Endothelial cell of umbilical vein (primary cell): ENCODE data around the gene LRRC7. TPM values are rescaled to one million over a fixed set of nuclear protein-coding genes. Genes with fewer than 3 reads are reported as not detected.
A peak's percentile ranks its signal among the peaks of the same experiment; 100 is the strongest.

ENCODE experiments used
- BruUV-seq: library from RNA; stranded (reverse); fragments of 400-500 nt; replicated peaks from 2 replicates; lab custom pipeline; 2021; lab: Mats Ljungman, UMichigan
- CTCF ChIA-PET: fragments of 300-600, 350-600 bp; sonication (Branson Sonifier 250); formaldehyde crosslinking; loops from one replicate; lab custom pipeline; 2021; ENCODE audit warnings: antibody characterized with exemption, inconsistent platforms; lab: Charles Lee
- POLR2A ChIA-PET: fragments of 300-600, 350-600 bp; sonication (Branson Sonifier 250); formaldehyde crosslinking; loops from one replicate; lab custom pipeline; 2021; ENCODE audit warnings: antibody characterized with exemption, inconsistent platforms; lab: Charles Lee
- DNase-seq: peaks from one replicate; pipeline ENCODE4 v3.0.0-alpha.2; 2011; ENCODE audit warnings: low read depth, low spot score
- FAIRE-seq: peaks from 2 replicates; lab custom pipeline; 2011; peaks lifted over from hg19 to GRCh38; lab: Jason Lieb, UNC
- H2AFZ ChIP-seq: 2 replicates; pipeline ENCODE4 v1.6.0; 2012; ENCODE audit warnings: low read depth, low read length, control low read depth, inconsistent platforms
- H3K27ac ChIP-seq: 2 replicates; pipeline ENCODE4 v1.5.1; 2011; ENCODE audit warnings: low read depth, mild to moderate bottlenecking, control low read depth, low read length, moderate library complexity; ENCODE audit not compliant: insufficient read depth
- H3K27me3 ChIP-seq, 2 experiments: 2 replicates each; pipeline versions ENCODE4 v1.6.0 to v1.6.1; 2011; ENCODE audit warnings: low read length in 2 of 2, mixed read lengths in 1 of 2; ENCODE audit not compliant: control insufficient read depth in 2 of 2, insufficient read depth in 2 of 2
- H3K36me3 ChIP-seq, 2 experiments: 2 replicates in 1 of 2; 3 replicates in 1 of 2; pipeline ENCODE4 v1.5.1; 2011; ENCODE audit warnings: low read length in 2 of 2, mild to moderate bottlenecking in 1 of 2, moderate library complexity in 1 of 2; ENCODE audit not compliant: control insufficient read depth in 2 of 2, insufficient read depth in 2 of 2; ENCODE audit errors: extremely low read depth in 1 of 2
- H3K4me1 ChIP-seq: 3 replicates; pipeline ENCODE4 v1.5.1; 2011; ENCODE audit warnings: mild to moderate bottlenecking, low read length; ENCODE audit not compliant: control insufficient read depth, insufficient read depth; ENCODE audit errors: extremely low read depth
- H3K4me2 ChIP-seq: 2 replicates; pipeline ENCODE4 v1.6.1; 2011; ENCODE audit warnings: low read length, control low read depth, mixed read lengths; ENCODE audit not compliant: insufficient read depth
- H3K4me3 ChIP-seq, 3 experiments: fragments of 200-600 bp in 1 of 3; sonication (generic), shearing (Covaris generic) in 1 of 3; replicated peaks in 1 of 3; 2 replicates each; pipeline ENCODE4 v1.5.1; 2011 to 2016; ENCODE audit warnings: control low read depth in 3 of 3, low read length in 3 of 3, mild to moderate bottlenecking in 2 of 3, inconsistent platforms in 1 of 3, low read depth in 1 of 3, moderate library complexity in 1 of 3; ENCODE audit not compliant: insufficient read depth in 1 of 3
- H3K79me2 ChIP-seq: 2 replicates; pipeline ENCODE4 v1.6.0; 2012; ENCODE audit warnings: low read length, inconsistent platforms; ENCODE audit not compliant: control insufficient read depth, insufficient read depth
- H3K9ac ChIP-seq: replicated peaks from 2 replicates; pipeline ENCODE3; 2011; ENCODE audit warnings: low read length, control low read depth; ENCODE audit not compliant: insufficient read depth; ENCODE audit errors: extremely low read depth
- H3K9me1 ChIP-seq: replicated peaks from 3 replicates; pipeline ENCODE4 v1.6.0; 2011; ENCODE audit warnings: mild to moderate bottlenecking, low read length; ENCODE audit not compliant: control insufficient read depth, insufficient read depth; ENCODE audit errors: extremely low read depth
- H3K9me3 ChIP-seq: replicated peaks from 2 replicates; pipeline ENCODE4 v1.5.1; 2012; ENCODE audit warnings: low read length, inconsistent platforms; ENCODE audit not compliant: control insufficient read depth, insufficient read depth
- H4K20me1 ChIP-seq: replicated peaks from 2 replicates; pipeline ENCODE3; 2011; ENCODE audit warnings: mild to moderate bottlenecking, low read length; ENCODE audit not compliant: control insufficient read depth, insufficient read depth; ENCODE audit errors: extremely low read depth
- FOS ChIP-seq: IDR thresholded peaks from 2 replicates; pipeline ENCODE4 v1.6.1; 2011; ENCODE audit warnings: mild to moderate bottlenecking, low read length, moderate library complexity, borderline replicate concordance; ENCODE audit not compliant: insufficient read depth
- GATA2 ChIP-seq: IDR thresholded peaks from 2 replicates; pipeline ENCODE4 v1.7.0; 2011; ENCODE audit warnings: low read depth, mild to moderate bottlenecking, moderate library complexity, mixed read lengths, low read length; ENCODE audit not compliant: insufficient read length, insufficient read depth
- POLR2A ChIP-seq: IDR thresholded peaks from 2 replicates; pipeline ENCODE4 v1.6.1; 2012; ENCODE audit warnings: low read depth, mild to moderate bottlenecking, control low read depth, low read length
- POLR2AphosphoS5 ChIP-seq: IDR thresholded peaks from 2 replicates; pipeline ENCODE4 v1.6.1; 2012; ENCODE audit warnings: low read depth, mild to moderate bottlenecking, control low read depth, low read length, moderate library complexity; ENCODE audit not compliant: insufficient read depth
- dilution Hi-C: fragments of 300-500 bp; cut with MboI; formaldehyde crosslinking; loops from one replicate; pipeline ENCODE4 v1.15.0; 2019; ENCODE audit warnings: low sequenced_read_pairs; ENCODE audit not compliant: extremely low pct_ligation_motif_present
- intact Hi-C: fragments of 100-400 bp; cut with micrococcal nuclease; formaldehyde crosslinking; loops from one replicate; pipeline ENCODE4 v1.10.0; 2022
- polyA plus RNA-seq, 4 experiments: library from polyadenylated mRNA; depleted of rRNA in 3 of 4; stranded (reverse) in 3 of 4; unstranded in 1 of 4; fragments of >200 nt; gene quantifications; 2 replicates each; pipeline versions ENCODE4 v1.2.1 to v1.2.3, GENCODE V29; 2011 to 2012; ENCODE audit warnings: missing spikeins in 1 of 4
- total RNA-seq: library from RNA; stranded (reverse); gene quantifications from 2 replicates; pipeline ENCODE4 v1.2.3, GENCODE V29; 2021

LRRC7 gene
- total and polyA plus RNA-seq, 2 donors (not counting 3 experiments of a cell fraction or from before 2014, with no cell fraction given): 0.11 to 0.58 TPM

DNA sequence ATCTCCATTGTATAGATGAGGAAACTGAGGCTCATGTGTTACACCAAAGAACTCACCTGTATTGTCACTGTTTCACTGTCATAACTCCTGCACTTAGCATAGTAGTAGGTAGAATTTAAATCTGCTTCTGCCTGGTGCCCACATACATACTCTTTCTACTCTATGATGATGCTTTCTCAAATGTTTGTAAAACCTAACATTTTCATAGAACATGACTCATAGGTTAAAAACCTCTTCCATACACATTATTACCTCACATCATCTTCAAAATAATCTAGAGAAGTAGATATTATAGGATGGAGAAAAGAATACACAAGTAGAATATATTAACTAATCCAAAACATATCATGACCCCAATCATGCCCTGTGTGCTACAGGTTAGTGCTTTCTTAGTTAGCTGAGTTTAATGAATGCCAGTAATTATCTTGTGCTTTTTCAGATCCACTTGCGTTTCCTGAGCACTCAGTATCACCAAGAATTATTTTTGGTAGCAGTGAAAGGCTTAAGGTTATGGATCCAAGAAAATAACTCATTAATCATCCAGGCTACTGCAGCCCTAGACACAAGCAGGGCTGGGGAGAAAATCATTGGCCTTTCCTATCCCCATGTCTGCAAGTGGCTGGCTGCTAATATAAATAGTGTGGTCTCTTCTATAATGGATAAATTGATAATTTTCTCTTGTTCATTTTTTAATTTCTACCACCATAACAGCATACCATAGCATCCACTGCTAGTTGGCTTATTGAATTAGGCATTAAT, 480.8 kb downstream of the LRRC7 start:
- dilution Hi-C loops (no loop called here), intact Hi-C loops (loop anchor here (5.0 kb wide), 1 partner anchor 174 kb away; the partner anchor contains the start of gene SRSF11)
- H4K20me1 ChIP-seq: no peaks in the 10 kb centered on the region
- DNase-seq: no peak
- no TSS peak for BruUV-seq
- peaks cover 19% of the 10 kb centered on the region for H3K4me1 ChIP-seq
- no peaks in the 10 kb centered on the region for H3K9me1 ChIP-seq
- FAIRE-seq: no peak
- H3K79me2 ChIP-seq: no peaks in the 10 kb centered on the region
- ChIA-PET POLR2A (no interaction called here), CTCF (no interaction called here)
- no peaks in the 10 kb centered on the region for H3K9me3 ChIP-seq
- H3K9ac ChIP-seq: no peak overlapping the region
- no peak overlapping the region for H3K27ac ChIP-seq
- no peaks in the 10 kb centered on the region for H3K27me3 ChIP-seq
- H2AFZ ChIP-seq: no peak overlapping the region
- no peaks in the 10 kb centered on the region for H3K36me3 ChIP-seq
- no peak overlapping the region for H3K4me2 ChIP-seq
- TF ChIP-seq FOS (peak; percentile 8), POLR2AphosphoS5 (no peak)
- H3K4me3 ChIP-seq: no peak overlapping the region

DNA sequence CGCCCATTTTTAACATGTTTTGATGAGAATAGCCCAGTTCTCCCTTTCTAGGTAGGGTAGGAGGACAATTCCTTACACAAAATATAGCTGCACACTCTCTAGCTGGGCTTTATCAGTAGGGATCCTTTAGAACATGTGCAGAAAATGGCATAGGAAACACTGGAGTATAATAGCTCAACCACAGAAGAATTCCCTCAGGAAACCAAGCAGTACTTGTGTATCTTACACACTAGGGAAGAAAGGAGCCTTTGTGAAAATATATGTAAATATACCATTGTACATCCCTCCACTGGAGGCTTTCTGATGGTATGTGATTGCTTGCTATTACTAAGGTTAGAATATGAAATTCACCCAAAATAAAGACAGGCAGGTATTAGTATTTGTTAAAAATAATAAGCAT, 484.2 kb downstream of the LRRC7 start:
- FAIRE-seq (no peak), DNase-seq (no peak)
- dilution Hi-C loops: no loop called here
- Histone ChIP-seq H4K20me1 (no peaks in the 10 kb centered on the region), H3K9me1 (no peaks in the 10 kb centered on the region), H2AFZ (no peak overlapping the region), H3K9me3 (no peaks in the 10 kb centered on the region), H3K4me2 (no peak overlapping the region), H3K4me3 (no peak overlapping the region), H3K9ac (no peak overlapping the region), H3K79me2 (no peaks in the 10 kb centered on the region), H3K36me3 (no peaks in the 10 kb centered on the region), H3K27ac (no peak overlapping the region), H3K27me3 (no peaks in the 10 kb centered on the region), H3K4me1 (no peaks in the 10 kb centered on the region)
- BruUV-seq: no TSS peak
- POLR2A ChIA-PET: no interaction called here
- TF ChIP-seq GATA2: no peak
- no peak for TF ChIP-seq POLR2A
- CTCF ChIA-PET: no interaction called here
- intact Hi-C loops: no loop called here
